ENCODE data around the gene GMDS.

The GMDS gene

GRCh38 chr6:1612299-1612973, 633.0 kb downstream of the GMDS start:
- no peak overlapping the region for H3K4me3 ChIP-seq (ENCODE audit: low read depth in 1 of 2, low read length in 2 of 2)
- no peak for DNase-seq
- H3K4me2 ChIP-seq (ENCODE audit: insufficient read depth, low read length) = no peak overlapping the region

GRCh38 chr6:1611572-1612298, 633.7 kb downstream of the GMDS start:
- TF ChIP-seq CTCF (IDR thresholded peaks at IDR 0.05; ENCODE audit: borderline replicate concordance, extremely low read depth, low read length, poor library complexity, severe bottlenecking) (no peak), EZH2 (IDR thresholded peaks at IDR 0.05; ENCODE audit: borderline replicate concordance, low read depth, low read length, severe bottlenecking) (no peak)
- Histone ChIP-seq H4K20me1 (ENCODE audit: insufficient read depth, low read length) (no peaks in the 10 kb centered on the region), H3K27me3 (ENCODE audit: insufficient read depth, low read length, poor library complexity) (no peaks in the 10 kb centered on the region), H3K79me2 (ENCODE audit: insufficient read depth, low read length) (no peaks in the 10 kb centered on the region), H3K4me3 (ENCODE audit: low read depth in 1 of 2, low read length in 2 of 2) (no peak overlapping the region), H3K9me3 (ENCODE audit: insufficient read depth, low read length, severe bottlenecking) (no peaks in the 10 kb centered on the region), H3K4me2 (ENCODE audit: insufficient read depth, low read length) (no peak overlapping the region; the same call in 1 of the 2 replicates), H3K9ac (ENCODE audit: low read depth, low read length) (no peak overlapping the region), H3K36me3 (ENCODE audit: insufficient read depth, low read length) (no peaks in the 10 kb centered on the region), H3K27ac (ENCODE audit: low read length) (no peak overlapping the region), H3K4me1 (ENCODE audit: insufficient read depth, low read length) (no peaks in the 10 kb centered on the region), H2AFZ (ENCODE audit: low read depth, low read length) (no peak overlapping the region)
- ATAC-seq (ENCODE audit: insufficient read depth, low read depth) = no peak
- no peak for DNase-seq

More at GRCh38 chr6:1612299-1612973, 633.0 kb downstream of the GMDS start:
- no peaks in the 10 kb centered on the region for H4K20me1 ChIP-seq (ENCODE audit: insufficient read depth, low read length)
- no peak overlapping the region for H2AFZ ChIP-seq (ENCODE audit: low read depth, low read length)
- no peaks in the 10 kb centered on the region for H3K36me3 ChIP-seq (ENCODE audit: insufficient read depth, low read length)
- H3K27ac ChIP-seq (ENCODE audit: low read length) = no peak overlapping the region
- TF ChIP-seq CTCF (IDR thresholded peaks at IDR 0.05; ENCODE audit: borderline replicate concordance, extremely low read depth, low read length, poor library complexity, severe bottlenecking) (no peak), EZH2 (IDR thresholded peaks at IDR 0.05; ENCODE audit: borderline replicate concordance, low read depth, low read length, severe bottlenecking) (no peak)
- H3K4me1 ChIP-seq (ENCODE audit: insufficient read depth, low read length) = no peaks in the 10 kb centered on the region
- ATAC-seq (ENCODE audit: insufficient read depth, low read depth) = no peak
- no peaks in the 10 kb centered on the region for H3K27me3 ChIP-seq (ENCODE audit: insufficient read depth, low read length, poor library complexity)
- no peak overlapping the region for H3K9ac ChIP-seq (ENCODE audit: low read depth, low read length)
- no peaks in the 10 kb centered on the region for H3K79me2 ChIP-seq (ENCODE audit: insufficient read depth, low read length)
- no peaks in the 10 kb centered on the region for H3K9me3 ChIP-seq (ENCODE audit: insufficient read depth, low read length, severe bottlenecking)

- no peak overlapping the region for H3K9ac ChIP-seq (ENCODE audit: low read depth, low read length)
- H2AFZ ChIP-seq (ENCODE audit: low read depth, low read length) = no peak overlapping the region
- ATAC-seq (ENCODE audit: insufficient read depth, low read depth) = no peak
- no peaks in the 10 kb centered on the region for H3K27me3 ChIP-seq (ENCODE audit: insufficient read depth, low read length, poor library complexity)
- H4K20me1 ChIP-seq (ENCODE audit: insufficient read depth, low read length) = no peaks in the 10 kb centered on the region
- no peaks in the 10 kb centered on the region for H3K36me3 ChIP-seq (ENCODE audit: insufficient read depth, low read length)
- TF ChIP-seq EZH2 (IDR thresholded peaks at IDR 0.05; ENCODE audit: borderline replicate concordance, low read depth, low read length, severe bottlenecking) = no peak
- no peak for TF ChIP-seq CTCF (IDR thresholded peaks at IDR 0.05; ENCODE audit: borderline replicate concordance, extremely low read depth, low read length, poor library complexity, severe bottlenecking)
- no peaks in the 10 kb centered on the region for H3K9me3 ChIP-seq (ENCODE audit: insufficient read depth, low read length, severe bottlenecking)
- no peaks in the 10 kb centered on the region for H3K79me2 ChIP-seq (ENCODE audit: insufficient read depth, low read length)
- no peaks in the 10 kb centered on the region for H3K4me1 ChIP-seq (ENCODE audit: insufficient read depth, low read length)
- H3K4me3 ChIP-seq (ENCODE audit: low read depth in 1 of 2, low read length in 2 of 2) = no peak overlapping the region
- no peak for DNase-seq
- H3K4me2 ChIP-seq (ENCODE audit: insufficient read depth, low read length) = no peak overlapping the region
- H3K27ac ChIP-seq (ENCODE audit: low read length) = no peak overlapping the region
Observed at GRCh38 chr6:1611322-1611571, 634.2 kb downstream of the GMDS start.

Data from DND-41 (cell line).